Cerebellar cortex (tissue), 1 donor: ENCODE results near the gene UXS1.
"Not testable (repeated sequence)": the region's sequence is repeated elsewhere in the genome, so short reads cannot be mapped to it uniquely, and the experiment has no call there.

Experiments
- DNase-seq: peaks from one replicate; pipeline ENCODE4 v3.0.0-alpha.2; 2015; ENCODE audit warnings: low spot score

UXS1 gene

GRCh38 chr2:106160786-106161261, 33.3 kb downstream of the UXS1 start:
- no peak for DNase-seq

DNA sequence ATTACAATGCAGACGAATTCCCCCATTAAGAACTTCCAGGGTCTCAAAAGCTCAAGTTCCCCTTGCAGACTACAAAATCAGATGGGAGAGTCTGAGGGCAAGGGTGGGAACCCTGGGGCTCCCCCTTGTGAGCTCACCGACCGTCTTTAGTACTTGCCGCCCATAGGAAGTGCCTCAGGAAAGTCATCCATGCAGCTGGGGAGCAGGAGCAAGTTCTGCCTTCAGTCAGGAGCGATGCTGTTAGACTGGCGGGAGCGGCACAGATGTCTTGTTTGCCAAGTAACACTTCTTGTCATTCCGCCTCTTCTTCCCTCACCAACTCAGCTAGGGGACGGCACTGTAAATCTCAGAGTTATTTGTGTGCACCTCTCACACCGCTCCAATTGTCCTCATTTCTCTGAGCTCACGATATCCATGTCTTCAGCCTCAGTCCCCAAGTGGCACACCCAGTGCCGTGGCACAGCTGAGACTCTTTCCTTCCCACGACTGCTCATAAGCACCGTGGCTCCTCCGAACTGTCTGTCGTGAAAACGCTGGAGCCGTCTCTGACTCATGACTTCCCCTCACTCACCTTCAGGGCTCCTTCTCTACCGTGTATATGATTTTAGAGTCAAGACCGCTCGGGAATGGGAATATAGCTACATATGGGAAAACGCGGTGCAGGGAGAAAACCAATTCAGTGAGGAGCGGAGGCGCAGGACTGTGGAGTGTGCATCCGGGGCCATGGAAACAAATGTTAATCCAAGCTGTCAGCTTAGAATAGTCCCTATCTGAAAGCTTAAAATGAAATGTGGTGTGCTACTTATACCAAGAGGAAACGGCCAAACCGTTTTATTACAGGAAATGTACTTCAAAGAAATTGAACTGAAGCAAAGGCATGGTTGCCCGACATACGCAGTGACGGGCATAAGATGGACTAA, 34.0 kb downstream of the UXS1 start:
- no peak for DNase-seq

DNA sequence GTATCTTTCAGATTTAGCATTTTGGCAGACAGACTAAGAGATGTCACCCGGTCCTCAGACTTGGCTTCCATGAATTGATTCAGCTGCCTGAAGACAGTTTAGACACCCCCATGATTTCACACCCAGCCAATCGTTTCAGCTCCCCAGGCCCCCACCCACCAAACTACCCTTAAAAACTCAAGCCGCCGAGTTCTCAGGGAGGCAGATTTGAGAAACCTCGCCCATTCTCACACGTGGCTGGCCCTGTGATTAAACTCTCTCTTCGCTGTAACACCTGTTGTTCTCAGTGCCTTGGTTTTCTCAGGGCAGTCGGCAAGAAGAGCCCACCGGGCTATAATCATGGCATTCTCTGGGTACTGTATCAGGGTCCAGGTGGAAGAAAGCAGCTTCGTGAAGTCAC, 35.2 kb downstream of the UXS1 start:
- DNase-seq: no peak

DNA sequence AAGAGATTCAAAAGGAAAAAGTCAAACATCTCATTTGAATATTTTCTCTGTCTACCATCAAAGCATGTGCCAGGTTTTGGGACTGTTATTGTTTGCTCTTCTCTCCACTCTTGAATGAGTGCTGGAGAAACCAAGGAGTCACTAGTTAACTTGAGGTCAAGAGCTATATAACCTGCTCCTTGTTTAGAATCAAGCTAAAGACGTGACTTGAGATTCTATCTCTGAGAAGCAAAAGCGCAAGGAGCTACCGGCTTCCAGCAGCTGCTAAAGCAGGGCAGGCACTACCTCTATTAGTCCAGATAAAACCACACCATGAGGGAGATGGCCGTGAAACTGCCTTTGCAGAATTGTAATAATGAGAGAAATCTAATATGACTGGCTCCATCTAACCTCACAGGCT, 36.0 kb downstream of the UXS1 start:
- no peak for DNase-seq

DNA sequence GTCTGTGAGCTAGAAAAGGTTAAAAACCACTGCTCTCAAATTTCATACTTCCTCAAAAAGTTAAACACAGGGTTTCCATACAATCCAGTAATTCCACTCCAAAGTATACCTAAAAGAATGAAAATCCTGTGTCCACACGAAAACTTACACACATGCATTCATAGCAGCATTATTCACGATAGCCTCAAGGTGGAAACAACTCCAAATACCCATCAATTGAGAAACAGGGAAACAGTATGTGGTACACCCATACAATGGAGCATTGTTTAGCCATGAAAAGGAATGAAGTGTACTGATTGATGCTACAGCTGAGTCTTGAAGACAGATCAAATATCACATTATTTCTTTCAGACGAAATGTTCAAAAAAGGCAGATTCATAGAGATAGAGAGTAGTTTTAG, 36.7 kb downstream of the UXS1 start:
- no peak for DNase-seq

- DNase-seq: no peak
These were observed 37.5 kb downstream of the UXS1 start for GRCh38 chr2:106156305-106157296.

- DNase-seq: no peak
These were observed 40.3 kb downstream of the UXS1 start for GRCh38 chr2:106153781-106154180.

DNA sequence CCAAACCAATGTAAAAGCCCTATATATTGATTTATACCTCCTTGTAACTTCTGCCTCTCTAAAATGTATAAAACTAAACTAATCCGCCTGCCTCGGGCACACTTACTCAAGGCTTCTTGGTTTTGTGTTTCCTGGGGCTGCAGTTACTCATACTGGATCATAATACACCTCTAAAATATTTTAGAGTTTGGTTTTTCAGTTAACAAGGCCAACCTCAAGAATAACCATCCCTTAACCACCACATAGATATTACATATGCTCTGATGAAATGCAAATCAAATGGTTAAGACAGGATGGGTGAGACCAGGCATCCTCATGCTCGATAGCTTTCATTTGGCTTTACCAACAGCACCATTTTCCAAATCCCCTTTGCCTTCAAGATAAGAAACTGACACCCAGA, 46.4 kb downstream of the UXS1 start:
- no peak for DNase-seq

DNA sequence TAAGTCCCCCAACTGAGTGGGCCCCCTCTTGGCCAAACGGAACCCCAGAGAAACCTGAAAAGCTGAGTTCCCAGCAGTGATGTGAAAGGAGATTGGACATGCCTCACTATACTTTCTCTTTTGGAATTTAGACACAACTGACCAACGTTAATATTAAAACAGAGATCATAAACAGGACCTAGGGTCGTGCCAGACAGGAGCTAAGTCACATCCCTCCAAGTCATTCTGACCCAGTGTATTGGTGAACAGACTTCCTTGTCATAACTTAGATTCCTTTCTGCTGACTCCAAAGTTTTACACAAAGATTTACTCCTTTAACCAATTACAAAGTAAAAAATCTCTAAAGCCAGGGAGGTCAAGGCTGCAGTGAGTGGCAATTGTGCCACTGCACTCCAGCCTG, 46.9 kb downstream of the UXS1 start:
- DNase-seq: no peak

- DNase-seq: no peak
These were observed 49.3 kb downstream of the UXS1 start for GRCh38 chr2:106144621-106145331.

- no peak for DNase-seq
These were observed 50.4 kb downstream of the UXS1 start for GRCh38 chr2:106143495-106144215.

- no peak for DNase-seq
These were observed 51.4 kb downstream of the UXS1 start for GRCh38 chr2:106142683-106143082.

DNA sequence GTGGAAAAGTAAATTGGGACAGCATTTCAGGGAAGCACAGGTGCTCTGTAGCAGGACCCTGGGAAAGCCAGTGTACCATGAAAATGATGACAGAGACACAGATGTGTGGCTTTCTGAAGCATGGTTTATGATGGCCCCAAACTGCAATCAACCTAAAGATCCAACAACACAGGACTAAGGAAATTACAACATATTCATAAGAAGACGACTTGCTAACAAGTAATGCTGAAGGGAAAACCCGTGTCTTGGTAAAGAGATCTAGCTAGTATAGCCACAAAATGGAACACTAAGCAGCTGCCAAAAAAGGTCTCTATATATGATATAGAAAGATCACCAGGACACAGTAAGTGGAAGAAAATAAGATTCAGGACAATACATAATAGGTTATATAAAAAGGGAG, 53.2 kb downstream of the UXS1 start:
- DNase-seq: no peak

DNA sequence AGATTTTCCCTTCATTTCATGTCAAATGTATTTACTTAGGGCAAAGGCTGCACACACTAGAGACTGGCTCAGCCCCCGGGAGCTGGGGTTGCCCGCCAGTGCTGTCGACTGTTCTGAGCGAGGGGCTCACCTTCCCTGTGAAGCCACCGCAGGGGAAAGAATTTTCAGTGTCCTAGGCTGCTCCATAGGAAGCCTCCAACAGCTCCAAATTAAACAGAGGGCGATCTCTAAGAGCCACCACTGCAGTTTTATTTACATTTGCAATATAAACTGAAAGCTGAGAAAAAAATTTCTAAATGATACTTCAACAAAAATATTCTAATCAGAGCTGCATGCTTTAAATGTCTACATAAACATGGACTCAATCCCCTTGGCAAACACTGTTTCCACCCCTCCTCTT, 54.0 kb downstream of the UXS1 start:
- DNase-seq: no peak

DNA sequence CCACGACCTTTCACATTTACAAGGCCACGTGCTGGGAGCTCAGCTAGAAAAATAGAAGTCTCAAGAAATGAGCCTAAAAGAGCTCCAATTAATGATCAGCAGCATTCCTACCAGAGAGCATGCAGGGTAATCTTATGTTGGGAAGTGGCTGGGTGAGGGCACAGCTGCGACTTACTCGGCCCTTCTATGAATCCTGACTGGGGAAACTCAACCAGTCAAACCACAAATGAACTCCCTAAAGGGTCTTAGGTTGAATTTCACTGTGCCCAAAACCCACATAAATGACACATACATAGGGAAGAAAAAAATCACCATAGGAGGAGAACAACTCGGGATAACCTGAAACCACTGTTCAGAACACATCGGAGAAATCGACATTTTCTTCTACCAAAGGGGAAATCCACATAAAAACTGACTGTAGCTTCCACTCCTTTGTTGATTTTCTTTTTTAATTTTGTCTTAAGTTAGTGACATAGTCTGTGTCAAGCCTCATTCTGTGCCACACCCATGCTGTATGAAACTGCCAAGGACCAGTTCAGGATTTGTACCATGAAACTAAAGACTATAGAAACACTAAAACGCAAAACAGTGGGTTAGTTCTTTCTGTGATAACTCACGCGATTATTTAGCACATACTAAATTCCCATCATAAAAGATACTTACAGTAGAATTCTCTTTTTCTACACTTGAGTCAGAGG, 54.7 kb downstream of the UXS1 start:
- DNase-seq: no peak

DNA sequence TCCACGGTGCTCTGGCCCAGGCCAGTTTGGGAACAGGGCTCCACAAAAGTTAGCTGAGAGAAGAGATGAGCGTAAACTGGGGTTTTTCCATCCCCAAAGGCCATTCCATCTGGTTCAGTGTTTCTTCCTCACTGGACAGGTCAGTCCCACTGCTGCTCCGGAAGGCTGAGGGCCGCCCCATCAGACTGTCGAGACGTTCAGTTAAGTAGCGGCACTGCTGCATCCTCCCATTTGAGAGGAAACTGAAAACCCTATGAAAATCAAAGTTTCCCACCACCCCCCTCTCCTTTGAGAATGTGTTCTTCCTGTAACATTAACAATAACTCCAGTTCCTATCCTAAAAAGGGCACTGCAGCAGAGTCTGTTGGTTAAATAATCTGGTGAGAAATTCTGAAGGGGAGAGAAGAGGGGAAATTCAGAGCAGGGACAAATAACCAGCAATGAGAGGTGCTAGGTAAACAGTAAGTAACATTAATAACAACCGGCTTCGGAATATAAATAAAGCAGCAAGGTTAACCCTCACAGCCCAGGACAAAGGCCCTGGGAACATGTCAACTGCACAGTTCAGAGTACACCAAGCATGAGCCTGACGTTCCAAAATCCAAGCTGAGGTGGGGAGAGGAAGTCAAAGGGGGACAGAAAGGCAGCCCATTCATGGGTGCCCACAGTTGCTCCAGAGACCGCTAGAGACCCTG, 55.4 kb downstream of the UXS1 start:
- no peak for DNase-seq

DNA sequence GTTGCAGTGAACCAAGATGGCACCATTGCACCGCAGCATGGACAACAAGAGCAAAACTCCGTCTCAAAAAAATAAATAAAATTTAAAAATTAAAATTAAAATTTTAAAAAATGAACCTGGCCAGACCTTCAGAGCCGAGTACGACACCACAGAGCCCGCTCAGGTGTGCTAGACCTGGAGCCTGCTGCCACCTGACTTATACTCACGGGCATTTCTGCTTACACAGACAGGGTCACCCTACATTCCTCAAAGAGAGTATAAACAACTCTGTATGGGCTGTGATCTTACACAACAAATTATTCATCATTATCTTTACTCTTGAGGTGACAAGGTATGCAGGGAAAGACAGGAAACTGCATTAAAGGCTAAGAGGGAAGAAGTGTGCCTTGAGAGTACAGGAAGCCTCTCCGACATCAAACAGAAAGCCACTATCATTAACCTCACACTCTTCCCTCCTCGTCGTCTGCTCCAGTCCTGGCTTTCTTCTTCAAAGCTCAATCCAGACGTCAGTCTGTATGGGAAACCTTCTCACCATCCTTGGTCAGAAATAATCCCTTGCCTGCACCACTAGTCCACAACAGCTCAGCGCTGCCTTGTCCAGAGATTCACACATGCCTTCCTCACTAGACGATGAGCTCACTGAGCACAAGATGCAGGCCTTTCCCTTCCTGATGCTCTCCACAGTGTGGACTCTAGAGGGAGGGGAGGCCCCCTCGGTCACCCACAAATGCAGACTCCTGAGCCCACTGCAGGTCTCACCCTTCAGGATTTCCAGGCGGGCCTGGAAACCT, 56.2 kb downstream of the UXS1 start:
- no peak for DNase-seq

GRCh38 chr2:106131192-106131591, 62.9 kb downstream of the UXS1 start:
- DNase-seq: not testable (repeated sequence)
